Stimulated activated CD8-positive, alpha-beta memory T cell treated with anti-CD3 and anti-CD28 coated beads, Interleukin-4, amount 100 ng/mL, for 48 hours (primary cell): ENCODE measurements around the gene HELZ2.
"Not testable (repeated sequence)": the region's sequence is repeated elsewhere in the genome, so short reads cannot be mapped to it uniquely, and the experiment has no call there.

Source experiments
- DNase-seq: peaks from one replicate; pipeline ENCODE4 v3.0.0-alpha.2; 2020

Gene HELZ2

DNA sequence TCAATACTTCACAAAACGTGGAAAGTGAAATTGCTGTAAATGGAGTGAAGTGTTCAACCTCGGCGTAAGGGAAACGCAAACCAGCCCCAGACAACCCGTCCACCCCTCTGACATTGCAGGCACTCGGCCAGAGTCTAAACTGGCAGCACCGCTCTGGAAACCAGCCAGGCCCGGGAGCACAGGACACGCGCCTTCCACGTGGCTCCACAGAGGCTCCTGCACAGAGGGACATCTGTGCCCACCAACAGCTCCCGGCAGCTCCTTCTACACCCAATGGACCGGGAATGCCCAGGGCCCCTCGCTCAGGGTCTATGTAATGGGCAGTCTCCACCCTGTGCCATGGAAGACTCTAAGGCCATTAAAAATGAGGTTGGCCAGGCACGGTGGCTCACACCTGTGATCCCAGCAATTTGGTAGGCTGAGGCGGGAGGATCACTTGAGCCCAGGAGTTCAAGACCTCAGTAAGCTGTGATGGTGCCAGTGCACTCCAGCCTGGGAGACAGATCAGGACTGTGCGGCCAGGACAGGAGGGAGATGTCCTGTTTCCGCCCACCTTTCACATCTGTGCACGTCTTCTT is 3.4 kb upstream of the HELZ2 start:
- DNase-seq: no peak

- DNase-seq: no peak
These were observed 2.3 kb upstream of the HELZ2 start for GRCh38 chr20:63576311-63576710.

DNA sequence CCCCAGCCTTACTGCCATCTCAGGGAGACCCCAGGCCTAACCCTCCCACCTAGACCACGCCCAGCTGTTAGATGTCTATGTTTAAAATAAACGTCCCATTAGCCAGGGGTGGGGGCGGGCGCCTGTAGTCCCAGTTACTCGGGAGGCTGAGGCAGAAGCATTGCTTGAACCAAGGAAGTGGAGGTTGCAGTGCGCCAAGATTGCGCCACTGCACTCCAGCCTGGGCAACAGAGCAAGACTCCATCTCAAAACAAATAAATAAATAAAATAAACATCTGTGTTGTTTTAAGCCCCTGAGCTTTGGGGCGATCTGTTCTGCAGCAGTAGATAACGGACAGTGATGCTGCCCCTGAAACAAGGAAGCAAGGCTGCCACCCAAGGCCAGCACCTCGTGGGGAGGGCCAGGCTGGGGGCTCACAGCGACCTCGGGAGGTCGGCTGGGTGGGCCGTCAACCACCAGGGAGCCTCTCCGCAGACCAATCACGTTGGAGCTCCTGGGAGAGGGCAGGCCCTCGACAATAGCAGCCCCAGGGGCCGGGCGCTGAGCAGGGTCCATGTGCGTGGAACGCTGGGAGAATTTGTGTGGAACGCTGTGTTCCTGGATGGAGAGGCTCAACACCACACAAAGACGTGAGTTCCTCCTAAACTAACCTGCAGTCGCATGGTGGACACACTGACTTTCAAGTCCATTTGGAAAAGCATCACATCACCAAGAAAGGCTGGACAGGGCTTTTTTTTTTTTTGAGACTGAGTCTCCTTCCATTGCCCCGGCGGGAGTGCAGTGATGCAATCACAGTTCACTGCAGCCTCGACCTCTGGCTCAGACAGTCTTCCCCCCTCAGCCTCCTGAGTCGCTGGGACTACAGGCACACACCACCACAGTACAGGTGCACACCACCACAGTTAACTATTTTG is 1.0 kb upstream of the HELZ2 start:
- DNase-seq: no peak

GRCh38 chr20:63573647-63574131 is 350 bp downstream of the HELZ2 start:
- no peak for DNase-seq

GRCh38 chr20:63572788-63573646 is 1.0 kb downstream of the HELZ2 start:
- DNase-seq: no peak

DNA sequence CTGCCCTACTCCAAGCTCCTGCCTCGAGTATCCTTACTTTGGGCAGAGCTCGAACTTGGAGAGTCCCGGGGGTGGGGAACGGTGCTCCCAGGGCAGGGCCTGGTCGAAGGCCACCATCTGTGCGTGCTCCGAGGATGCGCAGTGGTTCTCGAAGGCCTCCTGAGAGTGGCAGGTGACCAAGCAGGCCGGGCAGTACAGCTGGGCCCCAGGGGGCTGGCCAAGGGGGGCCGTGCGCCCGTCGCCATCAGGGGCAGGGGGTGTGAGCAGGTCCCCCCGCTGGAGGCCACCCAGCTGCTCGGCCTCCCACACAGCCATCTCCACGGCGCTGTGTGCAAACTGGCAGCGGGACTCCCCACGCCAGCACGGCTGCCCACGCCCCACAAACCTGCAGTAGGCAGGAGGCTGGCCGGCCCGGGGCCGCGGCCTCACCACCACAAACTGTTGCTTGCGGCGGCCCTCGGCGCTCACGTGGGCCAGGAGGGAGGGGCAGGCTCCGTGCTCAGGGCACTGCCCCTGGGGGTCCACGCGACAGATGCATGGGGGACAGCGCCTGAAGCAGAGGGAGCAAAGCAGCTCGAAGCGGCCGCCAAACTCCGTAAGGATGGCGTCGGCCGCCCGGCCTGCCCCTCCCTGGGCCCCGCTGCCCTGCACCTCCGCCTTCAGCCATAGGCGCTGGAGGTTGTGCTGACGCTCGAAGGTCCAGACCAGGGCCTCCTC is 1.8 kb downstream of the HELZ2 start:
- DNase-seq: no peak

DNA sequence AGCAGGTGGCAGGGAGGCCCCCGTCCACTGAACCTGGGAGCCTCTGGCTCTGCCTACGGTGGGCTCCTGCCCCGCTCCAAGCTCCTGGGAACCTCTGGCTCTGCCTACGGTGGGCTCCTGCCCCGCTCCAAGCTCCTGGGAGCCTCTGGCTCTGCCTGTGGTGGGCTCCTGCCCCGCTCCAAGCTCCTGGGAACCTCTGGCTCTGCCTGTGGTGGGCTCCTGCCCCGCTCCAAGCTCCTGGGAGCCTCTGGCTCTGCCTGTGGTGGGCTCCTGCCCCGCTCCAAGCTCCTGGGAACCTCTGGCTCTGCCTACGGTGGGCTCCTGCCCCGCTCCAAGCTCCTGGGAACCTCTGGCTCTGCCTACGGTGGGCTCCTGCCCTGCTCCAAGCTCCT is 3.0 kb downstream of the HELZ2 start:
- DNase-seq: not testable (repeated sequence)

DNA sequence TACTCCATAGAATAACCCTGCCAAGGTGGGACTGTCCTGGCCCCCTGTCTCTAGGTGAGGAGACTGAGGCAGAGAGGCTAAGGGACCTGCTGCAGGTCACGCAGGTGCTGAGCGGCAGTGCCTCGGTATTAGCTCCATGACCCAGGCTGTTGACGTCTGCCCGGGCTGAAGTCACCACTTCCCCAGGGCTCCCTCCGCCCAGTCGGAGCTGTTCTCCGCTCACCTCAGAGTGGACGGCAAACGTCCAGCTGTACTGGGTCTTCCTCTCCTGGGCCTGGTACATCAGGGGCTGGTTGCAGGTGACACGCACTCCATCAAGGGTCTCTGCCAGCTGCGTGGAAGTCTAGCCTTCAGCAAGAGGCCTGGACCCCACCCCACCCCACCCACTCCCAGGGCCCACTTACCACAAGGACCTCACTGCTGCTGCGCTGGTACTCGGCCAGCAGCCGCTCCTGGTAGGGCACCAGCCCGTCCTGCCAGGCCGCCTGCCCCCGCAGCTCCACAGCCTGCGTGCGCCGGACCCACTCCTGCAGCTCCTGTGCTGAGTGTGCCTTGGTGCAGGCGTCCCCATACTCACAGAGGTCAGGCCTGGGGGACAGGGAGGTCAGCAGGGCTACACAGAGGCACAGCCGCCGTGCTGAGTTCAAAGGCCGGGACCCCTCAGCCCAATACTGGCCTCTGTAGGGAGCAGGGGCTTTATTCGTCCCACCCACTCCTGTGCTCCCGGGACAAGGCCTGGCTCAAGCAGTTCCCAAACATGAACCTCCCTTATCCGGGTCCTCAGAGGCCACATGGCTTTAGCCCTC is 3.6 kb downstream of the HELZ2 start:
- no peak for DNase-seq

GRCh38 chr20:63568986-63569949 is 4.8 kb downstream of the HELZ2 start:
- no peak for DNase-seq

DNA sequence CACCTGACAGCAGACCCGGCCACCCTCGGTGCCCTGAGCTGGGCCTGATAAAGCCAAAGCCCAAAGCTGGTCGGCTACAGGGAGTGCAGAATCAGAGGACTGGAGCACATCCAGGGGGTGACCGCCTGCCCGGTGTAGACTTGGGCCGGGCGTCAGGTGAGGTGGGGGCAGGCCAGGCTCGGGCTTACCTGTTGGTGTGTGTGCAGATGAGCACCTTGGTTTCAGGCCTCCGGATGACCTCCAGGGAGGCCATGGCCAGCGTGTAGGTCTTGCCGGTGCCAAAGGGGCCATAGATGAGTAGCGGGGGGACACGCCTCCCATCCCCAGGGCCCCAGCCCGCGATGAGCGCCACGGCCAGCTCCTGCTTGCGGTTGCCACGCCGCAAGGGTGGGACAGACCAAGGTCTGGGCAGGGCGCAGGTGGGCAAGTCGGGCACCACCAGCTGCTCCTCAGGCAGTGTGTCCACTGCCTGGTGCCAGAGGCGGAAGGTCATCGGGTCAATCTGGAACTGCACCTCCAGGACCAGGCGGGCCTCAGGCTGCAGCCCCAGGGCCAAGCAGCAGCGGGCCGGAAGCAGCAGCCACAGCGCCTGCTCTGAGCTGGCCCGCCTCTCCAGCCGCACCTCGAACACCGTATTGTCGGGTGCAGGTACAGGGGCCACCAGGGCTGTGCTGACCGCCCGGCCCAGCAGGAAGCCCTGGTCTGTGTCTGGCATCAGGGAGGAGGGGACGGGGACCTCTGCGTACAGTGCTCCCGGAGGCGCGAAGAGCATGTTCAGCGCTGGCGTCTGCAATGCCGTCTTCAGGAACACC is 5.7 kb downstream of the HELZ2 start:
- DNase-seq: no peak

- DNase-seq: peak; percentile 71
These were observed 6.5 kb downstream of the HELZ2 start for GRCh38 chr20:63567386-63568169.

DNA sequence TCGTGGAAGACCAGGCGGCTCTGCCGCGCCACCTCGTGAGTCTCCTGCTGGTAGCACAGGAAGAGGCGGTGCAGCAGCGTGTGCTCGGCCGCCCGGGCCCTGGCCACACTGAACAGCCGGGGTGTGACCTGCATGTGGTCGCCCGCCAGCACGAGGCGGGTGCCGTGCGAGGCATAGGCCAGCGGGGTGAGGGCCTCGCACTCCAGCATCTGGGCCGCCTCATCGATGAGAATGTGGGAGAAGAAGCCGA is 7.0 kb downstream of the HELZ2 start:
- no peak for DNase-seq

- no peak for DNase-seq
These were observed 7.5 kb downstream of the HELZ2 start for GRCh38 chr20:63566395-63567135.

GRCh38 chr20:63565699-63566335 is 8.2 kb downstream of the HELZ2 start:
- no peak for DNase-seq

GRCh38 chr20:63565021-63565698 is 8.9 kb downstream of the HELZ2 start:
- DNase-seq: no peak

DNA sequence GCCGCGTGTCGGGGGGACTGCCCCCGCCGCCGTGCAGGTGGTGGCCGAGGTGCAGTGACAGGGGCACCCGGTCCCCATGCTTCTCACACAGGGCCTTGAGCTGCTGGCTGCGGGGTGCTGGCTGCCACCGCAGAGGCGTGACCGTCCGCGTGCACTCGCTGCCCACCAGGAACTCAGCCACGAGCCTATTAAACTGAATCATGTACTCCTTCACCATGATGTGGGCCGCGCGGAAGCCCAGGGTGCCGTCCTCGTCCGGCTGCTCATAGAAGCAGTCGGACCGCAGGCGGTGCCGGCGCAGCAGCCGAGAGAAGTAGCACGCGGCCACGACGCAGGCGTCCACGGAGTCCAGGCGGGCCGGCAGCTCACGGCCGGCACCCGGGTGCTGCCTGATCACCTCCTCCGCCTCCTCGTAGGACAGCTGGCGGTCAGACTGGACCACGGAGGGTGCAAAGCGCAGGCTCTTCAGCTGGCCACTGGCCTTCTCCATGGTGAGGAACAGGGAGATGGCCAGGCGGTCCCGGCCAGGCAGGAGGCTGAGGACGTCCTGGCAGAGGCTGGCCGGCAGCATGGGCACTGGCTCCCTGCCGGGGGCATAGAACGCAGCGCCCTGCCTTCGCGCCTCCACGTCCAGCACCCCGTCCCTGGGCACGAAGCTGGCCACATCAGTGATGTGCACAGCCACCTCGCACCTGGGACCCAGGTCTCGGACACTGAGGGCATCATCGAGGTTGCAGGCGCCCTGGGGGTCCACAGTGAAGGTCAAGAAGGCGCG is 9.8 kb downstream of the HELZ2 start:
- no peak for DNase-seq
